NK-92 (cell line): ENCODE data around the gene SYNDIG1L.

ENCODE experiments used
- DNase-seq: peaks from one replicate; lab custom pipeline; 2025; ENCODE audit not compliant: unreplicated experiment; lab: John Stamatoyannopoulos, UW

The SYNDIG1L gene

DNA sequence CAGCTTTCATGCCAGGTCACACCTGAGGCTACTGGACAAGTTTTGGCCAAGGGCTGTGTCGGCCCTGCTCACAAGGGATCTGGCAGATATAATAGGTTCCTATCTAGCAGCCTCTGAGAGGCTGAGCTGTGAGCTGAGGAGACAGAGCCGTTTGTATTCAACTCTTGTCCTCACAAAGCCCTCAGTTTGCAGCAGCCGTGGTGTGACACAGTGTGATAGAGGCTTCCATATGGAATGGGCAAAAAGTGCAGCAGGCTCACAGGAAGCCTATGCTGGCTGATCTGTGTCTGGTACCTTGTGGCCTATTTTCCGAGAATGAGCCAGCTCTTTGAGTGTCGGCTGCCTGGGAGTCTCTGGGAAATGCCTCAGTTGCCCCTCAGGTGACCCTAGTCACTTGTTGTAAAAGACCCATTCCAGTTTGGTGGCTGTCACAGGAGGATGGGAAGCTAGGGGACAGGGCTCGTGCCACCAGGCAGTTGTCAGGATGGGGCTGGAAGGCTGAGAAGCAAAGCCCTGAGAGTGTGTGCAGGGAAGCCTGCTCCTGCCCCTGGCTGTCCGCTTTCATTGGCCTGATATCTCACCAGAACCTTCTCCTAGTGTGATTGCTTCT, 61.6 kb downstream of the SYNDIG1L start:
- DNase-seq: no peak

DNA sequence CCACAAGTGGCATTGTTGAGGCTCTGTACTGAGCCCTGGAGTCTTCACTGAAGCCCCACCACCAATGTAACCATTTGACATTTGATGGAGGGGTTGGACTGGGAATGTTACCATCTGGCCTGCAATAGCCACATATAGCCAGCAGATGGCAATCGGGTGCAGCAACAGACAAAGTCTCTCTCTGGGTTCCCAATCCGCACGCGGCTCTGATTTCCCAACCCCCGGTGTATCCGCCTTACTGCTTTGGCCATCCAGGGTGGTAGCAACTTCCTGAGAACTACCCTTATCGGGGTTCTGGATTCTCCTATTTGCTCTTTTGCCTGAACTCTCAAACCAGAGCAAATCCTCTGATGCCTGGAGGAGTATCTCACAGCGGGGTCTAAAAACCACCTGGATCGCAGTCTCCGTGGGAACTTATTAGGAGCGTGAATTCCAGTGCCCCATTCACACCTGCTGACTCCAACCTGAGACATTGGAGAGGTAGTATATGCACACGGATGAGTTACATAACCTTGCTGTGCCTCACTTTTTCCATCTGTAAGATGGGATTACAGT, 63.6 kb downstream of the SYNDIG1L start:
- DNase-seq: no peak

DNA sequence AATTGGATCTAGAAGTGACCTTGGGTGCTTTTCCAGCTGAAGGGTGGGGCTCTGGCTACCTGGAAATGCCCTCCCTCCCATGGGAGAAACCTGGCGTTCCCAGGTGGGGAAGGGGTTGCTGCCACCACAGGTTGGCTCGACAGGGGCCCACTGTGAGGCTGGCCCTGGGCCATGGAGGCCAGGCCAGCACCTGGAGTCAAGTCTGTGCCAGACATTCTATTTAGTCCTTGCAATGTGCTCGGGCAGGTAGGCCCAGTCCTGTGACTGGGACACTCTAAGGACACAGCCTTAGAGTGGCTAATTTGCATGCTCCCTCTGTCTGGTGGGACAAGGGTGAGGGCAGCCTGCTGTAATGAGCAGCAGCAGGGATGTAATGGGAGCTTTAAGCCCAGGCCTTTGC, 65.8 kb downstream of the SYNDIG1L start:
- DNase-seq: no peak

DNA sequence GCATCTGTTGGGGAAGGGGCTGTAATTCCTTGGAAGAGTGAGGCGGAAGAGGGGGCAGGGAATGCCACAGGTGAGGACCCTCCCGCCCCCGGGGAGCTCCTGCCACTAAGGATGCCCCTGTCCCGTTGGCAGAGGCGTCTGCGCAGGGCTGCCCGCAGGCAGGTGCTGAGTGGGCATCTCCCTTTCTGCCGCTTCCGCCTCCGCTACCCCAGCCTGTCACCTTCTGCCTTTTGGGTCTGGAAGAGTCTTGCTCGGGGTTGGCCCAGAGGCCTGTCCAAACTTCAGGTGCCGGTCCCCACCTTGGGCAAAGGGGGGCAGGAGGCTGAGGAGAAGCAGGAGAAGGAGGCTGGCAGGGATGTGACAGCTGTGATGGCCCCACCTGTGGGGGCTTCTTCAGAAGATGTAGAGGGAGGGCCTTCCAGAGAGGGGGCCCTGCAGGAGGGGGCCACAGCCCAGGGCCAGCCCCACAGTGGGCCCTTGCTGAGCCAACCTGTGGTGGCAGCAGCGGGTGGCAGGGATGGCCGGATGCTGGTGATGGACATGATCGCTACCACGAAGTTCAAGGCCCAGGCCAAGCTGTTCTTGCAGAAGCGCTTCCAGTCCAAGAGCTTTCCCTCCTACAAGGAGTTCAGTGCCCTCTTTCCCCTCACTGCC, 67.7 kb downstream of the SYNDIG1L start:
- no peak for DNase-seq

DNA sequence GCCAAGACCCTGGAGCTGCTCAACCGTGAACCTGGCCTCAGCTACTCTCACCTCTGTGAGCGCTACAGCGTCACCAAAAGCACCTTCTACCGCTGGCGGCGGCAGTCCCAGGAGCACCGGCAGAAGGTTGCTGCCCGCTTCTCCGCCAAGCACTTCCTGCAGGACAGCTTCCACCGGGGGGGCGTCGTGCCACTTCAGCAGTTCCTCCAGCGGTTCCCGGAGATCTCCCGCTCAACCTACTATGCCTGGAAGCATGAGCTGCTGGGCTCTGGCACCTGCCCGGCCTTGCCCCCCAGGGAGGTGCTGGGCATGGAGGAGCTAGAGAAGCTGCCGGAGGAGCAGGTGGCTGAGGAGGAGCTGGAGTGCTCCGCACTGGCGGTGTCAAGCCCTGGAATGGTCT, 68.4 kb downstream of the SYNDIG1L start:
- DNase-seq: no peak

DNA sequence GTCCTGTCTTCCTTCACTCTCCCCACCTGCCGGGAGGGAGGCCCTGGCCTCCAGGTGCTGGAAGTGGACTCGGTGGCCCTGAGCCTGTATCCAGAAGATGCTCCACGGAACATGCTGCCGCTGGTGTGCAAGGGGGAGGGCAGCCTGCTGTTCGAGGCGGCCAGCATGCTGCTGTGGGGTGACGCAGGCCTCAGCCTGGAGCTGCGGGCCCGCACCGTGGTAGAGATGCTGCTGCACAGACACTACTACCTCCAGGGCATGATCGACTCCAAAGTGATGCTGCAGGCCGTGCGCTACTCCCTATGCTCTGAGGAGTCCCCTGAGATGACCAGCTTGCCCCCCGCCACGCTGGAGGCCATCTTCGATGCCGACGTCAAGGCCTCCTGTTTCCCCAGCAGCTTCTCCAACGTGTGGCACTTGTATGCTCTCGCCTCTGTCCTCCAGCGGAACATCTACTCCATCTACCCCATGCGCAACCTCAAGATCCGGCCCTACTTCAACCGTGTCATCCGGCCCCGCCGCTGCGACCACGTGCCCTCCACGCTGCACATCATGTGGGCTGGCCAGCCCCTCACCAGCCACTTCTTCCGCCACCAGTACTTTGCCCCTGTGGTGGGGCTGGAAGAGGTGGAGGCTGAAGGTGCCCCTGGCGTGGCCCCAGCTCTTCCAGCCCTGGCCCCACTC, 69.0 kb downstream of the SYNDIG1L start:
- DNase-seq: no peak
